HG03196 (cell line): ENCODE measurements around the gene RBBP8.

Source experiments
- ATAC-seq: cut with Tn5 transposase; IDR thresholded peaks from one replicate; pipeline ENCODE4 v1.9.1; 2021; ENCODE audit not compliant: unreplicated experiment

Gene RBBP8

GRCh38 chr18:23059541-23060465, 126.7 kb downstream of the RBBP8 start:
- ATAC-seq: no peak

GRCh38 chr18:23062011-23062410, 128.9 kb downstream of the RBBP8 start:
- ATAC-seq: no peak

- ATAC-seq: no peak
Measured at GRCh38 chr18:23063502-23063901, 130.4 kb downstream of the RBBP8 start.

GRCh38 chr18:23065234-23065806, 132.2 kb downstream of the RBBP8 start:
- ATAC-seq: no peak

- ATAC-seq: no peak
Measured at GRCh38 chr18:23066060-23066459, 132.9 kb downstream of the RBBP8 start.

- no peak for ATAC-seq
Measured at GRCh38 chr18:23066504-23067039, 133.4 kb downstream of the RBBP8 start.

GRCh38 chr18:23067236-23067635, 134.1 kb downstream of the RBBP8 start:
- ATAC-seq: no peak

GRCh38 chr18:23068011-23068410, 134.9 kb downstream of the RBBP8 start:
- no peak for ATAC-seq

GRCh38 chr18:23068570-23069310, 135.6 kb downstream of the RBBP8 start:
- no peak for ATAC-seq

- ATAC-seq: no peak
Measured at GRCh38 chr18:23069481-23069880, 136.4 kb downstream of the RBBP8 start.

- ATAC-seq: no peak
Measured at GRCh38 chr18:23069898-23070297, 136.8 kb downstream of the RBBP8 start.

- peak; percentile 97 for ATAC-seq
Measured at GRCh38 chr18:23071285-23071684, 138.2 kb downstream of the RBBP8 start.

- no peak for ATAC-seq
Measured at GRCh38 chr18:23072079-23072478, 139.0 kb downstream of the RBBP8 start.

GRCh38 chr18:23073996-23074606, 141.0 kb downstream of the RBBP8 start:
- no peak for ATAC-seq
